Activated CD8-positive, alpha-beta memory T cell treated with anti-CD3 and anti-CD28 coated beads for 4 hours (primary cell): ENCODE results near the gene GORASP2.

ENCODE experiments used
- DNase-seq, 2 donors: peaks; one replicate each; pipeline ENCODE4 v3.0.0-alpha.2; 2020; ENCODE audit warnings: low read depth in 2 of 2

Gene GORASP2

GRCh38 chr2:170996316-170996715, 67.3 kb downstream of the GORASP2 start:
- no peak for DNase-seq

GRCh38 chr2:170997893-170998597, 69.0 kb downstream of the GORASP2 start:
- DNase-seq, result no peak

- DNase-seq, result no peak
These were observed 70.6 kb downstream of the GORASP2 start for GRCh38 chr2:170999654-171000053.

DNA sequence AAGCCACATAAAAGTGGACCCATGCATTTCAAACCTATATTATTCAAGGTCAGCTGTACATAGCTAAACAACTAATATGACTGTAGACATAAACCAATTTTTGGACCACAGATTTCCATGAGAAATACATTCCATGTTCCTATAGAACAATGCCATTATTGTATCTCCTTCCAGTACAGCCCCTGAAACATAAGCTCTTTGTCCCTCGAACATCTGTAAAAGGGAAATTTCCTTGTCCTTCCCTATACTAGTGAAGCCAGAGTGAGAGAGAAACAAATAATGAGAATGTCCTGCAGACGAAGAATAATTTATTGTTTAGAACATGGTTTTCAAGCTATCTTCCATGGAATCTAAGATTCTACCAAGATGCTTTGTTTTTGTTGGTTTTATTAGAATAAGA, 75.3 kb downstream of the GORASP2 start:
- DNase-seq, result no peak

DNA sequence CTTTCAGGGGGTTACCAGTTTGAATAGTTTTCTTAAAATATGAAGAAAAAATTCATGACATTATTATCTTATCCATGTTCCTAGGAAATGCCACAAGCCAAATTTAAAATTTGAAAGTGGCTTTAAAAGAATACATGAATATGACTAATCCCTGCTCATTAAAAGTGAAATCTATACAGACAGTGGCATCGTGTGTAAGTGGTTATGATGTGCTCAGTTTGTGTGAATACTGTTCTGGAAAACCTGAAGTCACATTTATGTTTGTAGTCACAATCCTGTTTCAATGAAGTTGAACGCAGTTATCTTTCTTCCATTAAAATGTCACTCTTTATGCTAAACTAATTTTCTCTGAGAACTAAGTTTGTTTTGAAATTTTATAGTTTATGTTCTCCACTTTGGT, 75.8 kb downstream of the GORASP2 start:
- no peak for DNase-seq

DNA sequence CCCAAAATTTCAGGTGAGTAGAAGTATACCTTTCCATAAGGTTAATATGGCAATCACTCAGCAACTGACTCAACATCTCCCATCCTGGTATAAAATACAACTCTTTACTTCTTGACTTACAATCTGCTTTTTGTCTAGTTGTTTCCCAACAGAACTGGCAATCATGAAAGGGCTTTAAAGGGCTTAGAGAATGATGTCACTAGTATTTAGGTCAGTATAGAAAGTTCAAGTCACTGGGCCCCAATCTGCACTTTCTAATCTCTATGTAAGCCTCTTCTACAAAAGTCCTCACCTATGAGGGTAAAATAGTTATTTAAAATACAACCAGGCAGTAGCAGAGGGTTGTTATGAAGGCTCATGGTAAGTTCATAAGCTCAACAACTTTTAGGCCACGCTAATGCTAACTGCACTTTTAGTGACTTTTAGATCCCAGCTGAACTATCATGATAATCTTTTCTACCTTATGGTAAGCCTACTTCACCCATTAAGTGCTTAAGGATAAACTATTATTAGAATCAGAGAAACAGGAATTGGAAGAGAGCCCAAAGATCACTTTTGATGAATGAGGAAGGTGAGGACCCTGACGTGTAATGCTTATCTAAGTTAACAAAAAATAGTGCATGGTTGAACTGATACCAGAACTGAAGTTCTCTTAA, 79.6 kb downstream of the GORASP2 start:
- no peak for DNase-seq

- no peak for DNase-seq
These were observed 80.3 kb downstream of the GORASP2 start for GRCh38 chr2:171009386-171009785.

DNA sequence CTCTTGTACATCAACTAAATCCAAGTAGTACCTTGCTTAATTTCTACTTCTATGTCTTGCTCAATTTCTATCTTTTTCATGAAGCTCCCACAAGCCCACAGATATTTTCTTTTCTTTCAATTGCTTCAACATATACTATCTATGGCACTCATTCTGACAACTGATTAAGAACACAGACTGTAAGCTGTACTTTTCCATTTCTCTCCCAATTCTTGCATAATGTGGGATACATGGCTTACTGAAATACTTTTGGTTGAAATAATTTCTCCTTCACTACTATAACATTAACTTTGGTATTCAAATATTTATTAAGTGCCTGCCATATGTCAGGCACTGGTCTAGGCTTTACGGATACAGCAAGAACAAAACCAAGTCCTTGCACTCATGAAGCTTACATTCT, 84.8 kb downstream of the GORASP2 start:
- DNase-seq, result no peak

GRCh38 chr2:171016125-171016524, 87.1 kb downstream of the GORASP2 start:
- no peak for DNase-seq
